ENCODE results near the gene TENM4.

GRCh38 chr11:78822931-78823423, 617.9 kb downstream of the TENM4 start:
- TF ChIP-seq, protein P1, sequence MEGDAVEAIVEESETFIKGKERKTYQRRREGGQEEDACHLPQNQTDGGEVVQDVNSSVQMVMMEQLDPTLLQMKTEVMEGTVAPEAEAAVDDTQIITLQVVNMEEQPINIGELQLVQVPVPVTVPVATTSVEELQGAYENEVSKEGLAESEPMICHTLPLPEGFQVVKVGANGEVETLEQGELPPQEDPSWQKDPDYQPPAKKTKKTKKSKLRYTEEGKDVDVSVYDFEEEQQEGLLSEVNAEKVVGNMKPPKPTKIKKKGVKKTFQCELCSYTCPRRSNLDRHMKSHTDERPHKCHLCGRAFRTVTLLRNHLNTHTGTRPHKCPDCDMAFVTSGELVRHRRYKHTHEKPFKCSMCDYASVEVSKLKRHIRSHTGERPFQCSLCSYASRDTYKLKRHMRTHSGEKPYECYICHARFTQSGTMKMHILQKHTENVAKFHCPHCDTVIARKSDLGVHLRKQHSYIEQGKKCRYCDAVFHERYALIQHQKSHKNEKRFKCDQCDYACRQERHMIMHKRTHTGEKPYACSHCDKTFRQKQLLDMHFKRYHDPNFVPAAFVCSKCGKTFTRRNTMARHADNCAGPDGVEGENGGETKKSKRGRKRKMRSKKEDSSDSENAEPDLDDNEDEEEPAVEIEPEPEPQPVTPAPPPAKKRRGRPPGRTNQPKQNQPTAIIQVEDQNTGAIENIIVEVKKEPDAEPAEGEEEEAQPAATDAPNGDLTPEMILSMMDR (IDR thresholded peaks at IDR 0.05) = no peak
- TF ChIP-seq ZNF302 (CRISPR knock-in tag; IDR thresholded peaks at IDR 0.05) (no peak), SMC3 (IDR thresholded peaks at IDR 0.05) (no peak), TP53 (CRISPR knock-in tag; IDR thresholded peaks at IDR 0.05) (no peak), MYC (IDR thresholded peaks at IDR 0.05; ENCODE audit: borderline replicate concordance, low read length) (no peak), POLR2A (IDR thresholded peaks at IDR 0.05; ENCODE audit: low read length) (no peak), ZC3H11A (IDR thresholded peaks at IDR 0.05) (no peak), NR3C1 (IDR thresholded peaks at IDR 0.05) (no peak), EP300 (IDR thresholded peaks at IDR 0.05) (no peak), MAX (IDR thresholded peaks at IDR 0.05) (no peak)
- TF ChIP-seq, protein P2, sequence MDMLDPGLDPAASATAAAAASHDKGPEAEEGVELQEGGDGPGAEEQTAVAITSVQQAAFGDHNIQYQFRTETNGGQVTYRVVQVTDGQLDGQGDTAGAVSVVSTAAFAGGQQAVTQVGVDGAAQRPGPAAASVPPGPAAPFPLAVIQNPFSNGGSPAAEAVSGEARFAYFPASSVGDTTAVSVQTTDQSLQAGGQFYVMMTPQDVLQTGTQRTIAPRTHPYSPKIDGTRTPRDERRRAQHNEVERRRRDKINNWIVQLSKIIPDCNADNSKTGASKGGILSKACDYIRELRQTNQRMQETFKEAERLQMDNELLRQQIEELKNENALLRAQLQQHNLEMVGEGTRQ (IDR thresholded peaks at IDR 0.05) = no peak
